Measurements from ENCODE around the gene DEFB114. TPM values are rescaled to one million over a fixed set of nuclear protein-coding genes. Genes with fewer than 3 reads are reported as not detected.
"Not testable (repeated sequence)": the region's sequence is repeated elsewhere in the genome, so short reads cannot be mapped to it uniquely, and the experiment has no call there.

DEFB114 gene
- total RNA-seq, 1 donor, result not detected

- TF ChIP-seq CTCF (IDR thresholded peaks at IDR 0.05; ENCODE audit: insufficient read depth, low read length), result no peak
- no peak for DNase-seq (ENCODE audit: low read depth)
- no peak overlapping the region for H3K4me3 ChIP-seq (ENCODE audit: low read depth, low read length)
Measured at GRCh38 chr6:49966334-49966733, 2.4 kb upstream of the DEFB114 start.

GRCh38 chr6:49958180-49958579 is 5.8 kb downstream of the DEFB114 start:
- no peak overlapping the region for H3K4me3 ChIP-seq (ENCODE audit: low read depth, low read length)
- TF ChIP-seq CTCF (IDR thresholded peaks at IDR 0.05; ENCODE audit: insufficient read depth, low read length), result no peak

GRCh38 chr6:49955847-49956246 is 8.1 kb downstream of the DEFB114 start:
- H3K4me3 ChIP-seq (ENCODE audit: low read depth, low read length), result no peak overlapping the region
- no peak for TF ChIP-seq CTCF (IDR thresholded peaks at IDR 0.05; ENCODE audit: insufficient read depth, low read length)
- no peak for DNase-seq (ENCODE audit: low read depth)

More at GRCh38 chr6:49958180-49958579, 5.8 kb downstream of the DEFB114 start:
- DNase-seq (ENCODE audit: low read depth), result no peak

- no peak for DNase-seq (ENCODE audit: low read depth)
- H3K4me3 ChIP-seq (ENCODE audit: low read depth, low read length), result no peak overlapping the region
- TF ChIP-seq CTCF (IDR thresholded peaks at IDR 0.05; ENCODE audit: insufficient read depth, low read length), result no peak
Measured at GRCh38 chr6:49951926-49952325, 12.0 kb downstream of the DEFB114 start.

GRCh38 chr6:49950415-49950751 is 13.6 kb downstream of the DEFB114 start:
- H3K4me3 ChIP-seq (ENCODE audit: low read depth, low read length), result no peak overlapping the region

GRCh38 chr6:49949062-49949461 is 14.9 kb downstream of the DEFB114 start:
- DNase-seq (ENCODE audit: low read depth), result no peak
- no peak for TF ChIP-seq CTCF (IDR thresholded peaks at IDR 0.05; ENCODE audit: insufficient read depth, low read length)
- H3K4me3 ChIP-seq (ENCODE audit: low read depth, low read length), result no peak overlapping the region

More at GRCh38 chr6:49950415-49950751, 13.6 kb downstream of the DEFB114 start:
- no peak for TF ChIP-seq CTCF (IDR thresholded peaks at IDR 0.05; ENCODE audit: insufficient read depth, low read length)
- no peak for DNase-seq (ENCODE audit: low read depth)

- no peak for TF ChIP-seq CTCF (IDR thresholded peaks at IDR 0.05; ENCODE audit: insufficient read depth, low read length)
Measured at GRCh38 chr6:49946835-49947234, 17.1 kb downstream of the DEFB114 start.

GRCh38 chr6:49944068-49944467 is 19.9 kb downstream of the DEFB114 start:
- not testable (repeated sequence) for H3K4me3 ChIP-seq (ENCODE audit: low read depth, low read length); DNase-seq (ENCODE audit: low read depth)

More at GRCh38 chr6:49946835-49947234, 17.1 kb downstream of the DEFB114 start:
- DNase-seq (ENCODE audit: low read depth), result no peak
- no peak overlapping the region for H3K4me3 ChIP-seq (ENCODE audit: low read depth, low read length)

Measured in fibroblast of the aortic adventitia (primary cell).